GM10266 (cell line): ENCODE results near the gene SMIM30.
"Not testable (repeated sequence)": the region's sequence is repeated elsewhere in the genome, so short reads cannot be mapped to it uniquely, and the experiment has no call there.

Source experiments
- DNase-seq: peaks from one replicate; pipeline ENCODE4 v3.0.0; 2012; ENCODE audit errors: extremely low spot score
- TF ChIP-seq, protein P1 (sequence below): IDR thresholded peaks from 2 replicates; pipeline ENCODE4 v1.5.1; 2012; ENCODE audit warnings: mild to moderate bottlenecking, low read depth; ENCODE audit not compliant: control insufficient read depth, insufficient read depth; ENCODE audit errors: missing control alignments

SMIM30 gene

DNA sequence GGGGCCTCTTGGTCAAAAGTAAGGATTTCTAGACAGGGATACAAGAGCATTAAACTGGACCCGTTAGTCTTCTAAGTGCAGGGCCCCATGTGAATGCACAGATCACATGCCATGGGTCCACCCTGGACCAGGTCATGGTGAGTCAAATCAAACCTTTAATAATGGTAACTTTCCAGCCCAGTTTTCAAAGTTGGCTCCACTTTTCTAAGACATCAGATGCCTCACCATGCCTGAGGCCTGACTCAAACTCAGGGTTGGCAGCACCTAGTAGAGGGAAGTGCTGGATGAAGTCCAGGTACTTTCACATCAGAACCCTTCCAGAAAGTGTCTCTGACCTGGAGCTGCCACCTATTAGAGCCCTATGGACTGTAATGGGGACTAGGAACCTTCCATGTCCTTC, 9.7 kb upstream of the SMIM30 start:
- no peak for DNase-seq
- TF ChIP-seq, protein P1, sequence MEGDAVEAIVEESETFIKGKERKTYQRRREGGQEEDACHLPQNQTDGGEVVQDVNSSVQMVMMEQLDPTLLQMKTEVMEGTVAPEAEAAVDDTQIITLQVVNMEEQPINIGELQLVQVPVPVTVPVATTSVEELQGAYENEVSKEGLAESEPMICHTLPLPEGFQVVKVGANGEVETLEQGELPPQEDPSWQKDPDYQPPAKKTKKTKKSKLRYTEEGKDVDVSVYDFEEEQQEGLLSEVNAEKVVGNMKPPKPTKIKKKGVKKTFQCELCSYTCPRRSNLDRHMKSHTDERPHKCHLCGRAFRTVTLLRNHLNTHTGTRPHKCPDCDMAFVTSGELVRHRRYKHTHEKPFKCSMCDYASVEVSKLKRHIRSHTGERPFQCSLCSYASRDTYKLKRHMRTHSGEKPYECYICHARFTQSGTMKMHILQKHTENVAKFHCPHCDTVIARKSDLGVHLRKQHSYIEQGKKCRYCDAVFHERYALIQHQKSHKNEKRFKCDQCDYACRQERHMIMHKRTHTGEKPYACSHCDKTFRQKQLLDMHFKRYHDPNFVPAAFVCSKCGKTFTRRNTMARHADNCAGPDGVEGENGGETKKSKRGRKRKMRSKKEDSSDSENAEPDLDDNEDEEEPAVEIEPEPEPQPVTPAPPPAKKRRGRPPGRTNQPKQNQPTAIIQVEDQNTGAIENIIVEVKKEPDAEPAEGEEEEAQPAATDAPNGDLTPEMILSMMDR, result no peak

DNA sequence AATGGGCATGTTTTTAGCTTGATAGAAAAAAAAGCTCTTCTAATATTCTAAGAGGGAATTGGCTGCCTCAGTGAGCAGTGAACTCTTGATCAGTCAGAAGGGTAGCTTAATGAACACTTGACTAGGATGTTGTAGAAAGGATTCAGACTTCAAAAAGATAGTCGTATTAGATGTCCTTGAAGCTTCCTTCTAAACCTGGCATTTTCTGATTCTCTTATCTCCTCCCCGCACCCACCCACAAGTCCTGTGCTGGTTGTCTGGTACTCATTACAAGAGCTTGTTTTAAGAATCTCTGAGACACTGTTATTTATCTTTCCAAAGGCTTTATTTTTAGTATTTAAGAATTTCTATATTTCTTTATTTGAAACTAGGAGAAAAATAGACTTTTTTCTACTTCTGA, 7.4 kb upstream of the SMIM30 start:
- DNase-seq, result no peak
- TF ChIP-seq, protein P1, result no peak

DNA sequence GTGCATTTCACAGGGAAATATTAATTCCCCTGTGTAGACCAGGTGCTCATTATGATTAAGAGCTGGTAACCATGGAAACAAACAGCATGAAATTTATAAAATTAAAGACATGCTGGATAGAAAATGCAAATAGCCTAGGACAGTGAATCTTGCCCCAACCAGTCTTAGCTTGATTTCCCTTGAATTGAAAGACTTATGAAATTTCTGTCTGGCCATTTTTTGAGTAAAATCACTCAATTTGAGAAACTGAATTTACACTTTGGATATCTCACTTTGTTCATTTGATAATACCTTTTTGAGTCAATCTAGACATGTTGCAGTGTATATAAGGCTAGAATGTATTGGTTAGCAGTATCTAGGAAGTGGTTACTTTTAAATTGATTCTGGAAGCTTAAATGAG, 4.4 kb upstream of the SMIM30 start:
- no peak for DNase-seq
- TF ChIP-seq, protein P1, result no peak

DNA sequence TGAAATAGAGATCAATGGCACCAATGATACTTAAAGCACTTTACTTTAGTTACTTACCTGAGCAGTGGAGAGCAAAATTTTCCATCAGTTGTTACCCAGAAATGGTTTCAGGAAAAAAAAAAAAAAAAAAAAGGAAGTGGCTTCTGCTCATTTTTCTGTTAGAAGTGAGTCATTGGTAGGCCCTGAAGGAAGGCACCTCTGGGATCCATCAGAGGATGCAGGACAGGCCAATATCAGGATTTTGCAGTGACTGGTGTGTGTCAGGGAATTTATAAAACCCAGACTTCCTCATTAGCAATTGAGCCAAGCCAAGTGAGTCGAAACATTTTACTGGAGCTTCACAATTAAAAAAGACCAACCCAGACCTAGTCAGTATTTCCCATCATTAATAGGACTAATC, 2.3 kb upstream of the SMIM30 start:
- TF ChIP-seq, protein P1, result no peak
- no peak for DNase-seq

DNA sequence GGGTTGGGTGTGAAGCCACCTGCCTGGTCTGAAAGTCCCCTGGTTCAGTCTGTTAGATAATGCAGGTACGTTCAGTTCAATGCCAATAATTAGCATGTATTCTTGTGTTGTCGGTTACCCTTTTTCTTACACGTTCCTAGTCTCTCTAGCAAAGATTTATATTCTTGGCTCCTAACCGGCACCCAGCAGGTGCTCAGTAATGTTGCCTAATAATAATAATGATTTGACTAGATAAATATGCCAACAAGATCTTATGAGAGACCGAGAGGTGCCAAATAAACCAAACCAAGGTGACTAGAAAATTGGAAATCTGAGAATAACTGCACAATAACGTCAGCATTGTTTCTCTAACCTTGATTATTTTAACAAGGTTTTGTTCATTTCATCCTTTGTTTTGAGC, 1.1 kb upstream of the SMIM30 start:
- no peak for DNase-seq
- TF ChIP-seq, protein P1, result no peak

DNA sequence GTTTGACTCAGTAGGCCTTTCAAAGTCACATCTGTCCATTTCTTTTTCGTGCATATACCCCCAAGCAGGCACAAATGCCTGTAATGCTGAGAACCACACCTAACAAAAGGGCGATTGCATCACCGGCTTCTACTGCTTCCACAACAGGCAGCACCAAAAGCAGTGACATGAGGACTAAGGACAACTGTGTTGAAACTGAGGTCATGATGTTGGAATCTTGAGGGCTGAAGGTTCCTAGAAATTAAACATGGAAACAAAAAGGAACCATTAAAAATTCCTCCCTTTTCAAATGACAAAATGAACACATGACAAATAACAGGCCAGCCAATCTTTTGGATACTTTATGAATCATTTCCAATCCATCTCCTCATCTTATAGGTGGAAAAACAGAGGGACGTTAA, 980 bp downstream of the SMIM30 start:
- not testable (repeated sequence) for DNase-seq

DNA sequence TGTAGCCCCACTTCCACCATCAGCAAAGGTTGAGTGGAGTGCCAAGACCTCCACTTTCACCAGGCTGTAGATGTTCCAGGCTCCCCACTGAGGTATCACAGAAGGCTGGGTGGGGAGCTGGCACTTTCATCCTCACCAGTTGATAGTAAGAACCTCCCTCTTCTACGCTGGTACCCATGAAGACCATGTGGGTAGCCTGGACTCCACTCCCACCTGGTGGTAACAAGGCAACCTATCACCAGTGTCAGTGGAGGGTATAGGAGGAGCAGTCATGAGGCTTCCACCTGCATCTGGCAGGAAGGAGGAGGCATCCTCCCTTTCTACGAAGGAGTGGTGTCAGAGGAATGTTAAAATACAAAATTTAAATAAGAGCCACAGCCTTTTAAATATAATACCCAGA, 4.4 kb downstream of the SMIM30 start:
- TF ChIP-seq, protein P1, result peak; percentile 21
- peak; percentile 3 for DNase-seq

DNA sequence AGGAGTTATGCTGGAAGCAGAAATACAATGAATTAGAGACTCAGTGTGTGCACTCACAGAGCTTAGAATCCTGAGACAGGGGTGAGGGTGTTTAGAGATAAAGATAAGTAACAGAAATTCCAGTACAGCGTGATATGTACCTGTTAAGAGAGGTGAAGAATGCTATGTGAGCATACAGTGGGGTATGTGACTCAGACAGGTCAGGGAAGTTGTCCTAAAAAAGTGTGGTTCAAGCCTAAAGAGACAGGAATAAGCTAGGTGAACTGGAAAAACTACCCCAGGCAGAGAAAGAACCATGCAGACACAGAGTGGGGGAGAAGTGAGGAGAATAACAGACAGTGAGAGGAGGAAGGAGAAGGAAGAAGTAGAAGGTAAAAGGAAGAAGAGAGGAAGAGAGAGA, 8.6 kb downstream of the SMIM30 start:
- DNase-seq, result no peak
- TF ChIP-seq, protein P1, result no peak
